Jurkat, Clone E6-1 (cell line): ENCODE data around the gene PRKCA.
"Not testable (repeated sequence)": the region's sequence is repeated elsewhere in the genome, so short reads cannot be mapped to it uniquely, and the experiment has no call there.

Source experiments
- DNase-seq: peaks from one replicate; pipeline ENCODE4 v3.0.0-alpha.2; 2011; ENCODE audit warnings: low read depth, low spot score
- H3K4me3 ChIP-seq: 2 replicates; pipeline ENCODE4 v1.5.1; 2011; ENCODE audit warnings: mild to moderate bottlenecking, low read length, control low read depth, moderate library complexity

PRKCA gene

DNA sequence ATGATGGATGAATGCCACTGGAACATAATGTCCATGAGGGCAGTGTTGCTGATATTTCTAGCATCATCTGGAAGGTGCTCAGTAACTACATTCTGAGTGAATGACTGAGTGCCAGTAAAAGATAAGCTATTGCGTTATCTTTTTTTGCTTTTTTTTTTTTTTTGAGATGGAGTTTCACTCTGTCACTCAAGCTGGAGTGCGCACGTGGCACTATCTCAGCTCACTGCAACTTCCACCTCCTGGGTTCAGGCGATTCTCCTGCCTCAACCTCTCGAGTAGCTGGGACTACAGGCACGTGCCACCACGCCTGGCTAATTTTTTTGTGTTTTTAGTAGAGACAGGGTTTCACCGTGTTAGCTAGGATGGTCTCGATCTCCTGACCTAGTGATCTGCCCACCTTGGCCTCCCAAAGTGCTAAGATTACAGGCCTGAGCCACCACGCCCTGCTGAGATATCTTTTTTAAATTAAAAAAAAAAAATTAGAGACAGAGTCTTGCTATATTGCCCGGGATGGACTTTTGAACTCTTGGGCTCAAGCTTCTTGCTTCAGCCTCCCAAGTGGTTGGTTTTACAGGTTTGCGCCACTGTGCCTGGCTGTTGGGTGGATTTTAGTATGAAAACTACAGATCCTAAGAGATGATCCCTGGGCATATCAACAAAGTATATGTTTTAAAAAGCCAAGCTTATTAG is 43.7 kb downstream of the PRKCA start:
- not testable (repeated sequence) for H3K4me3 ChIP-seq, DNase-seq

DNA sequence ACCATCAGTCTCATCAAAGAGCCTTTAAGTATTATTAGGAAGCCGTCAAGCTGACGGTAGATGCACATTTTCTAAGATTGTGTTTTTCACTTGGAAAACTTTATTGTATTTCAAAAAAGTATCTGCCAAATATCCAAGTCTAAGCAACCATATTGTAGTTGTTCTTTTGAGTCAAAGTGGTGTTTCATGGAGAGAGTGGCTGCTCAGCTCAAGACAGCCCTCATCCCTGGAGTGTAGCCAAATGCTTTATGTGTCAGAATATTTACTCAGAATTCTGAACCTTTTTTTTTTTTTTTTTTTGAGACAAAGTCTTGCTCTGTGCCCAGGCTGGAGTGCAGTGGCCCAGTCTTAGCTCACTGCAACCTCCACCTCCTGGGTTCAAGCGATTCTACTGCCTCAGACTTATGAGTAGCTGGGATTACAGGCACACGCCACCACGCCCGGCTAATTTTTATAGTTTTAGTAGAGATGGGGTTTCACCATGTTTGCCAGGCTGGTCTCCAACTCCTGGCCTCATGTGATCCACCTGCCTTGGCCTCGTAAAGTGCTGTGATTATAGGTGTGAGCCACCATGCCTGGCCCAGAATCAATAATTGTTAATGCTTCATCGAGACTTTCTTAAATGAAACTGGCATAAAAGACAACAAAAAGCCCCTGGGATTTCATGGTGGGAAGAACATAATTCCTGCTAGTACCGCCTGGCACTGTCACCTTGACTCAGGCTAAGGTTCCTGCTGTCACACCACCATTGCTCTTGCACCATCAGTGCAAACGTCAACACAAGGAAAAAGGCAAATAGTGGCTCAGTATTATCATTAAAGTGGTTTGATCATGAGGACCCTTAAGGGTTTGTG is 45.5 kb downstream of the PRKCA start:
- no peak overlapping the region for H3K4me3 ChIP-seq
- no peak for DNase-seq

DNA sequence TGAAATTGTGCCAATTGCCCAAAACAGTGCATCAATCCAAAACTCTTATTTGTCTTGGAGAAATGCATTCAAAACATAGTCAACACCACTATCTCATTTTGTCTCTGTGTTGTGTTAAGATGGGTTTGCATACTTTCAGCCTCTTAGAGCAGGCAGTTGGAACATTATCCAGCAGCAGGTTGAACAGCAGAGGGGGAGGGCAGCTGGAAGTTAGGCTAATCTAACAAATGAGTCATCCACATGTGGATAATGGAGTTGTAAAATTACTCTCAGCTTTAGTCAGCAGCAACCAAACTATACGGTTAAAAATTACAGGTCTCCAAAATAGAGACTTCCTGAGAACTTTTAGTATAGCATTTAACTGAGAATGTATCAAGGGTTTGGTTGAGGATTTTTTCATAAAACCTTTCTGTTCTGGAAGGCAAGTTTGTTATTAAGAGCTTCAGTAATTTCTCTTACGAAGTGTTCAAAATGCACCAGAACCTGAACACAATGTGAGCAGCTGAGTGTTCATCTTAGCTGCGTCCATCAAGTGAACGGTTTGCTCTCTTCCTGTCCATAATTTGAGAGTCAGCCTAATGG is 46.3 kb downstream of the PRKCA start:
- H3K4me3 ChIP-seq = no peak overlapping the region
- no peak for DNase-seq

DNA sequence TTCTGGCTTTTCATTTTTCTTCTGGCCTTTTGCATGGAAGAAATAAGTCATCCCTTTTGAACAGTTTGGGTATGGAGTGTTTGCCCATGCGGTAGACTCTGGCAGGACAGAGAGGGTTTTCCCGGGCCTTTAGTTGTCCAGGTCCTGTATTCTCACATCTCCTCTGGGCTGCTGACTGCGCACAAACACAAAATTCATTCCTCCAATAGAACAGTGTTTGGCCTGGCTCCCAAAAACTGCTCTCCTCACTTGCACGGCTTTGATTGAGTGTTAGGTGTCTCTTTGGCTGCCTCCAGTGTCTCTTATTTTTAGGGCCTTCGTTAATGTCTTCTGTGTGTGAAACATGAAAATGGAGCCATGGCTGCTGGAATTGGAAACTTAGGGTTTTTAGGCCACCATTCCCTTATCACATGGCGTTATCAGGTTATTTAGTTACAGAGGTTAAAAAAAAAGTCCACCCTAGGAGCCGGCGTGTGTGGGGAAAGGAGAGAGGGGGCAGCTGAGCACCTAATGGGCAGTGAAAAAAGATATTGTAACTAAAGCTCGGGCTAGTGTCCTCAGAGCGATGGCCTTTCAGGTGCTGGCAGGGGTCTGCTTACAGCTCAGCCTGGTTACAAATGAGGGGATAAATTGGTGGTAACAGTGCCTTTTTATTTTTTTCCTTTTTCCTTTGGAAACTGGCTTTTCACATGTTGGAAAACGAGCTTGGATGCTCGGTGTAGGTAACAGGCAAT is 47.3 kb downstream of the PRKCA start:
- DNase-seq = no peak
- H3K4me3 ChIP-seq = no peak overlapping the region

DNA sequence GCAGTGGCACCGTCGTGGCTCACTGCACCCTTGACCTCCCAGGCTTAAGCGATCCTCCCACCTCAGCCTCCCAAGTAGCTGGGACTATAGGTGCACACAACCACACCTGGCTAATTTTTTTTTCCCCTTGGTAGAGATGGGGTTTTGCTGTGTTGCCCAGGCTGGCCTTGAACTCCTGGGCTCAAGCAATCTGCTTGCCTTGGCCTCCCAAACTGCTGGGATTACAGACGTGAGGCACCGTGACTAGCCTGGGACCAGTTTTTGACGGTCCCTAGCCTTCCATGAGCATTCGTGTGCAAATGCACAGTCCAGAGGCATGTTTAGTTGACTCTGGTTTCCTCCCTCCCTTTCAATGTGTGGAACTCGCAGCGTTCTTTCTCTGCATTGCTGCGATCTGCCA is 48.2 kb downstream of the PRKCA start:
- DNase-seq, H3K4me3 ChIP-seq: not testable (repeated sequence)

DNA sequence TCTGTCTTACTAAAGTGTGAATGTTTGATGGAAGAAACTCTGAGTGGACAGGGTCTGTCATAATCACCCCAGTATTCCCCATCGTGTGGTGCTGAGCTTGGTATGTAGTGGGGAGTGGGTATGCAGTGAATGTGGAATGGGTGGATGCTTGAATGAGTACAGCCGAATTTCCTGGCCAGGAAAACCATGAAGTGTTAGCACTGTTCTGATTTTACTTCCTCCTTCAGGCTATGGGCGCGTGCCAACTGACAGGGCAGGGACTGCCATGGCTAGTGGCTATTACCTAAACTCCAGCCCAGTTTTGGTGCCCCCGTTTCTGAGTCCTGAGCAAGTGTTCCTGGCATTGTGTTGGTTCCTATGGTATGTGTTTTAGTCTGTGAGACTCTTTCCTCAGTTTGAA is 48.6 kb downstream of the PRKCA start:
- H3K4me3 ChIP-seq = no peak overlapping the region
- no peak for DNase-seq

- H3K4me3 ChIP-seq = no peak overlapping the region
- DNase-seq = no peak
These were observed 49.3 kb downstream of the PRKCA start for GRCh38 chr17:66351701-66352100.

DNA sequence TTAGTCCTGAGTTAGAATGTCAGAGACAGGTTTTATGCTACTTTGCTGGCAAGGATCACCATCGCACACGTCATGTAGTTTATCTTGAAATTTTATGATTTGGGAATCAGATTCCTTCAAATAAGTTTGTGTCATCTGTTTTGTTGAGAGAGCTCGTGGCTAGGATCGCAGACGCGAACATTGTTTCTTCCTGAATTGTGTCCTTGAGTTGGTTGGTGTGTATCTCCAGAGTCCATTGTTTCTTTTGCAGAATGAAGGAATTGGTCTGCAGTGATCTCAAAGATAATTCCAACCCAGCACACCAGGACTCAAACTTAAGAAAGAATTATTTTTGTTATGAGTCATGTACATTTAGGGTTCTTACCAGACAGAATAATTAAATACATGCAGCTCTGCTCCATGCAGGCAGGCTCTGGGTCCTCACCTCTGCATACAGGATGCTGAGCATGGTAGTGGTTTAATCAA is 51.6 kb downstream of the PRKCA start:
- no peak overlapping the region for H3K4me3 ChIP-seq
- DNase-seq = no peak

- no peak overlapping the region for H3K4me3 ChIP-seq
- DNase-seq = no peak
These were observed 52.1 kb downstream of the PRKCA start for GRCh38 chr17:66354472-66354871.

GRCh38 chr17:66354981-66355380 is 52.6 kb downstream of the PRKCA start:
- H3K4me3 ChIP-seq = no peak overlapping the region
- no peak for DNase-seq

DNA sequence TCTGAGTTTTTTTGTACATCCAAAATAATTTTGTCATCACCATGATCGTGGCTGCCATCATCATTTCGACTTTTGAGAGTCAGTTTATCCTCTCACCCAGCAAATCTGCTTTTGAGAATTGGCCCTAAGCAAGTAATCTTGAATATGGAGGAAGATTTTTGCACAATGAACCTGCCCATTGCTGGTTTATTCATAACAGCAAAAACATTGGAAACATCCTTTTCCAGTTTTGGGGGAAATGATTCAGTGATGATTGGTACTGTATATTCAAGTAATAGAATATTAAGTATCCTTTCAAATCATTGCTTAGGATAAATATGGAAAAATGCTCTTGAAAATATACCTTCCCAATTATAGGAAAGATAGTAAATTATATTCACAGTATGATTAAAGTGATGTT is 53.1 kb downstream of the PRKCA start:
- DNase-seq = no peak
- H3K4me3 ChIP-seq = no peak overlapping the region

- DNase-seq = no peak
- no peak overlapping the region for H3K4me3 ChIP-seq
These were observed 54.6 kb downstream of the PRKCA start for GRCh38 chr17:66357037-66357436.

DNA sequence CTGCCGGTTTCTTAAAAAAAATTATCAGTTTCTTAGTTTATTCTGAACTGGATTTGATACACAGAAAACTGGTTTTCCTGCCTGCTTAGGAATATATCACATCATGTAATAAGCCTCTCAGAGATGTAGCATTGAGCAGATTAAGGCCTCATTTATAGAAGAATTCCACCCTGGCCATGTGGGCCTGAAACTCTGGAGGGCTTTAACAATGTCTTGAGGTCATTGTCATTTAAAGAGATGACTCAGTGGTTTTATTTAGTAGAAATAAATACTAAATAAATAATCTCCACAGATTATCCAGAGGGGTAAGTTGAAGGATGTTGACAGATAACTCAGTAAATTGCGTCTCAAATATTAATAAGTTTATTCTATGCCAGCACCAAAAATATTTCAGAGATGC is 56.9 kb downstream of the PRKCA start:
- H3K4me3 ChIP-seq = no peak overlapping the region
- DNase-seq = no peak

DNA sequence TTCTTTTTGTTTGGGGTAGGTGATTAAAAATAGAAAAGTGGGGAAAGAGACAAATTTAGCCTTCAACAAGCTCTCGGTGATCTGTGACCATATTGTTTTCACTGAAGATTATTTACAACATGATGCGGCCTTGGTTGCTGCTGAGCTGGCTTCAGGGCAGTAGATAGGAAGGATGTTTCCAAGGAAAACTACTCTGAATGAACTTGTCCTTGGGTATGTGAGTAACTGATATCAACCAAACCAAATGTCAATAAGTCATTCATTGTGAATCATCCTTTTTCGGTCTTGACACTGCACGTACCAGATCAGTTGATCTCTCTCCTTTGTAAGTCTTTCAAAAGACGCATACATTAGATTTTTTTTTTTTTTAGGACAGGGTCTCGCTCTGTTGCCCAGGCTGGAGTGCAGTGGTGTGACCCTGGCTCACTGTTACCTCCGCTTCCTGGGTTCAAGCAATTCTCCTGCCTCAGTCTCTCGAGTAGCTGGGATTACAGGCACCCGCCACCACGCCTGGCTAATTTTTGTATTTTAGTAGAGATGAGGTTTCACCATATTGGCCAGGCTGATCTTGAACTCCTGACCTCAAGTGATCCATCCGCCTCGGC is 58.6 kb downstream of the PRKCA start:
- not testable (repeated sequence) for DNase-seq, H3K4me3 ChIP-seq

DNA sequence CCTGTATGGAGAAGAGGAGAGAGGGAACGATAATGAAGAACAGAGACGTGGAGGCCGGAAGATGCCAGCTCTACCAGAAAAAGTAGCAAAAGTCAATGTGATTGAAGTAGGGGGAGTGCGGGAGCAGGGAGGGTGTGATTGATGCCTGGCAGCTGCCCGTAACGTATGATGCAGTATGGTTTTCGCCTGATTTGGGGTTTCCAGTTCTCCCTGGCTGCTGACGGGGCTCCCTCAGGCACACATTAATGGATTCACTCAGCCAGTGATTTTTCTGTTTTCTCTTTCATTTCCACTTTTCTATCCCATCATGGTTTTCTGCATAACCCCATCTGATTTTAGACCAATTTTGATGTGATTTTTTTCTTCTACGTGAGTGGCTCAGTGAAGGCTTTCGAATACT is 62.1 kb downstream of the PRKCA start:
- no peak for DNase-seq
- H3K4me3 ChIP-seq = no peak overlapping the region

- no peak overlapping the region for H3K4me3 ChIP-seq
- no peak for DNase-seq
These were observed 62.6 kb downstream of the PRKCA start for GRCh38 chr17:66364990-66365490.

DNA sequence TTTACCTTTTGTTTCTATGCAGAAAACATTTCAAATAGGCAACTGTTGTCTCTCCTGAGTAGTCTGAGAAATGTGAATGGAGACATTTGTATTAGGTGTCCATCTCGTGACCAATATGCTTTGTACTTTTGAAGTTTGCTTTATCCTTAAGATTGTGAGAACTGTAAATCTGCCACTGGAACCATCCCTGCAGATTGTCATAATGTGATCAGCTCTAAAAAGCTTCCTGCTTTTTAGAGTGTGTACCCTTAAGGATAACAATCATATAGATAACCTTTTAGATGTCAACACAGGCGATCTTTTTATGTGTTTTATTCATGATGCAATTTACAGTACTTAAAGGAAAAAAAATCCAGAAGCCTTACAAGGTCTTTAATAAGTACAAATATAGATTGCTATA is 63.5 kb downstream of the PRKCA start:
- DNase-seq = no peak
- no peak overlapping the region for H3K4me3 ChIP-seq

- no peak for DNase-seq
- no peak overlapping the region for H3K4me3 ChIP-seq
These were observed 64.7 kb downstream of the PRKCA start for GRCh38 chr17:66367107-66367506.

- DNase-seq = no peak
- H3K4me3 ChIP-seq = no peak overlapping the region
These were observed 67.4 kb downstream of the PRKCA start for GRCh38 chr17:66369830-66370229.
